ENCODE measurements around the gene MAP3K6.
"Not testable (repeated sequence)": the region's sequence is repeated elsewhere in the genome, so short reads cannot be mapped to it uniquely, and the experiment has no call there.

Gene MAP3K6

DNA sequence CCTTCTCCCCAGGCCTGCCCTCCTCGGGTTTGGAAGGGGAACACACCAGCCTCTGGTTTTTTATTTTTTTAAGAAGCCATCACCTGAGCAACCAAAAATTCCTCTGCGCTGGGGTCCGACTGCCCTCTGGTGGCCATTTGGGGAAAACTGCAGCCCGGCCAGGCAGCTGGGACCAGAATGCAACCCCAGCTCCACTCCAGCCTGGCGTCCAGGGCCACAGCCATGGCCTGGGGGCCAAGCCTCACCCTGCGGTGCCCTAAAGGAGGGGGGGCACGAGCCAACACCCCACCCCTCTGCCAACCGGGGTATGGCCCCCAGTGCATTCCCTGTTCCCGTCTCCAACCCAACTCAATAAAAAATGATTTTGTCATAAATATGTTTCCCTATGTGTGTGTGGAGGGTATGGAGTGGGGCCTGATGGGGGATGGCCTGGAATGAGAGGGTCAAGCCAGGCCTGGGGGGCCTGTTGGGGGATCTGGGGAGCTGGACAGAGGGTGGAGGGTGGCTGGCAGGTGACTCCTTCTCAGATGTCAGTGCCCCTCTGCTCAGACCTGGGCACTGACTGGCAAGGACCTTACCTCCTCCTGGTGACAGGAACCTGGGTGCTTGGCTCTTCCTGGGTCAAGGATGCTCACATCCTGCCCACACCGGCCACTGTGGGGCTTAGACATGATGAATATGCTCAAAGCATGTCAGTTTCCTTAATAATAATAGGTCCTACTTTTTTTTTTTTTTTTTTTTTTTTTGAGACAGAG is 28.9 kb upstream of the MAP3K6 start:
- DNase-seq (ENCODE audit: low read depth in 2 of 2) = peak; percentile 61 to 62

DNA sequence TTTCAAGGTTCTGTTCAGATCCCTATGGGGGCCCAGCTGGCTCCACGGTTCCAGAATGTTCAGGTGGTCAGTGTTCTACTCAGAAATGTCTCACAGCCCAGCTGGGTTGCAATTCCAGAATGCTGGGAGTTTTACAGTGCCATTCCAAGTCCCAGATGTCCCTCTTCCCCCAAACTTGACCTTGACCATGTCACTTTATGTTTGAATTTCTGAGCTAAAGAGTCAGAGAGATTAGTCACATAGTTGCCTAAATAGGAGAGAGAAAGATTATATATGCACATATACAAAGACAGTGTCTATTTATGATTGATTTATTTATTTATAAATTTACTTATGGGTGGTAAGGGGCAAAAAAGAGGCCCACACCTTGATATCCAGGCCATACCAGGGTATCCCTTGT is 28.2 kb upstream of the MAP3K6 start:
- DNase-seq (ENCODE audit: low read depth in 2 of 2) = no peak

DNA sequence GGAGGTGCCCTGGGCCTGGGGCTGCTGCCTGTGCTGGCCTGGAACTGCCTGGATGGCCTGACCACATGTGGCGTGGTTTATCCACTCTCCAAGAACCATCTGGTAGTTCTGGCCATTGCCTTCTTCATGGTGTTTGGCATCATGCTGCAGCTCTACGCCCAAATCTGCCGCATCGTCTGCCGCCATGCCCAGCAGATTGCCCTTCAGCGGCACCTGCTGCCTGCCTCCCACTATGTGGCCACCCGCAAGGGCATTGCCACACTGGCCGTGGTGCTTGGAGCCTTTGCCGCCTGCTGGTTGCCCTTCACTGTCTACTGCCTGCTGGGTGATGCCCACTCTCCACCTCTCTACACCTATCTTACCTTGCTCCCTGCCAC is 27.5 kb upstream of the MAP3K6 start:
- DNase-seq (ENCODE audit: low read depth in 2 of 2) = no peak

- no peak for DNase-seq (ENCODE audit: low read depth in 2 of 2)
These were observed 27.0 kb upstream of the MAP3K6 start for GRCh38 chr1:27393641-27394281.

DNA sequence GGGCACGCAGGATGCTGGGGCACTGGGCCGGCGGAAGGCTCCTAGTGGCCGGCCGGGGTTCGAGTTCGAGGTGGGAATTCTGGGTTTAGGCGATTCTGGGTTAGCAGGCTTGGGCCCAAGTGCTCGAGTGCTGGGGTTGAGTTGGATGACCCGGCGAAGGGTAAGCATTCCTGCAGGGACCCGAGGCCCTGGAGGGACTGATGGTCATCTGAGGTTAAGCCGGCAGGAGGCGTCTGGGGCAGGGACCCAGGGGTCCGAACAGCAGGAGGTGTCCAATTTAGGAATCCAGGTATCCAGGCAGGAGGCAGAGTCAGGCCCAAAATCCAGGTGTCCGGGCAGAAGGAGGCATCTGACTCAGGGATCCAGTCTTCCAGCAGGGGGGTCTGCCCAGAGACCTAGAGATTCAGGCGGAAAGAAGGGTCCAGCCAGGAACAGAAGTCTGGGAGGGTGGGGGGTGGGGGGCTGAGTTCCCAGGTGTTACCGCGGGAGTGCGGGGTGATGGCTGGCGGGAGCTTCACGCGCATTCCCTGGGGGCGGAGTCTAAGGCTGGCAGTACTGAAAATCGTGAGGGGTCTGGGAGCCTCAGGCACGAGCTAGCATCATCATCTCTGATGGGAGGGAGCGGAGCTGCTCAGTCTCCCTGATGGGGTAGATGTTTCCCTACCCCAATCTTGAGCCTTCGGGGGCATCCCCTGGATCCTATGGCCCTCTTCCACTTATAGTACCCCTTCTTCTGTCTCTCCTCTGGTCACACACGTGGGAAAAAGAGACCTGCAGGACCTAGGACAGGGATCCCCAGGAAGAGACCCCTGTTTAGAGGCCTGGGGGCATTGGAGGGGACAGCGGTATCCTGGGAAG is 26.2 kb upstream of the MAP3K6 start:
- DNase-seq (ENCODE audit: low read depth in 2 of 2) = no peak

DNA sequence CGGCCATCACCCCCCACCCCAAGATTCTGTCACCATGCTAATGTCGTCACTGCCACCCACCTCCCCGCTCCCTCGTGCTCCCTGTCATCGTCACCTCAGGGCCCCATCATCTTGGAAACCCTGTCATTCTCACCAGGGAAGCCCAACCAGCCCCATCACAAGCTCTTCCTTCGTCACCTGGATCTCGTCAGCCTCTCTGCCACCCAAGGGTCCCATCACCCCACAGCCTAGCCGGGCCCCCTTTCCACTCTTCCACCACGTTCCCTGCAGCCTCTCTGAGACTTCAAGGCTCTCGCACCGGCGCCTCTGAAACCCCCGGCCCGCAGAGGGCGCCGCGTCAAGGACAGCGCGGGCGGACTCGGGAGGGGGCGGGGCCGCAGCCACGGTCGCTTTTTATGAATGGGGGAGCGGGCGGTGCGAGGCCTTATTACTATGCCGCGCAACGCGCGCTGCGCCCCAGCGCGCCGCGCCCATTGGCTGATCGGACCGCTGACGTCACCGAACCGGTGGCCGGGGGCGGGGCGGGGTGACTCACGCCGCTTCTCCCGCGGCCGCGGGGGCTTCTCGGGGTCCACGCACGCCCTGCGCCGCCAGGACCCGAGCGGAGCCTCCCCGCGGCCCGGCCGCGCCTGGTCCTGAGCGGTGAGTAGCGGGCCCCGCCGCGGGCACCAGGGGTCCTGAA is 25.5 kb upstream of the MAP3K6 start, which contains the start of gene GPR3:
Gene GPR3, plus strand, starts transcription at position 527 of the 682 bp plus-strand sequence. CDS start 1,177 bp downstream, outside the sequence.
- DNase-seq (ENCODE audit: low read depth in 2 of 2) = peak; percentile 90 to 94

DNA sequence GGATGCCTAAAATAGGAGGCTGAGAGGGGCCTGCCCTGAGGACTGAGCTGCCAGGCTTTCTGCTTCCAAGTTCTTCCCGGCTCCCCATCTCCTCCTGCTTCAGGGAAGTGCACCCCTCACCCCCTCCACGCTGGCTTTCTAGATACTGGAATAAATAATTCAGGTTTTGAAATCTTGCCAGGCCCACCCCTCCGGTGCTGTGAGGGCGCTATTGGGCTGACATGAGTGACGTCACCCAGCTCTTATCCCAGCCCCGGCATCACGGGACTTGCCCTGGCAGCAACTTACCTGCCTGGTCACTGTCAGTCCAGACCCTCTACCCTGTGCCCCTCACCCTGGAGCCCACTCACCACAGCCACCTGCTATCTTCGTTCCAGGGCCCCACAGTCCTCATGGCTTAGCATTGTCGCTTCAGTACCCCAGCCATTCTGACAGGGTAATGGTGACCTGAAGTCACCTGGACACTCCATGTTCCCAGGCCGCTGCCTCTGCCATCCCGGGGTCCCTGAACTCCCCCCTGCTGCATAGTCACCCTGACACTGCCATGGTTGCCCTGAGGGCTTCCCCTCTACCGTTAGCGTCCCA is 24.8 kb upstream of the MAP3K6 start:
- DNase-seq (ENCODE audit: low read depth in 2 of 2) = peak in 1 of 2 donors; percentile 19

DNA sequence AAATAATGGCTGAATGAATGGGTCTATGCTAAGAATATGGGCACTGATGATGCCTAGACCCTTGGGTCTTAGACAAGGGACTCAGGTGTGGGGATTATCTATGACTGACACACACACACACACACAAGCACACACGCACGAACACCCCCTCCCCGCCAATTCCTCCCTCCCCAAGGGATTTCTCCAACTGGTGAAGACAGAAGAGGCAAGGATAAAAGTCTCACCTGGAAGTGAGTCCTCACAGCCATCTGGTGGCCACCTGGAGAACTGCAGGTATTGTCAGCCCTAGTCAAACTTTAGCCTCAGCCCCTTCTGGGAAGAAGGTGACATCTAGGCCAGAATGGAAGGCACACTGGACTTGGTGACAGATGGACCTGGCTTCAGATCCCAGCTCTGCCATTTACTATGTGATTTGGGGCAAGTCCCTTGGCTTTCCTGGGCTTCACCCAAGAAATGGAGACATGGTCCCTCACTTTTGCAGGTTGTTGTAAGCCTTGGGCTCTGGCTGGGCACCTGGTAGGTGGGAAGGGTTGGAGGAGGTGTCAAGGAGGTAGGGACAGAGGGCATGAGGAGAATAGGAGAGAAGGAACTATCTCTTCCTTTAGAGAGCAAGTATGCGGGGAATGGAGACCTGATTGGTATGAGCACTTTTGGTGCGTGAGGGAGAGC is 21.7 kb upstream of the MAP3K6 start:
- DNase-seq (ENCODE audit: low read depth in 2 of 2) = peak; percentile 41 to 69

- not testable (repeated sequence) for DNase-seq (ENCODE audit: low read depth in 2 of 2)
These were observed 18.0 kb upstream of the MAP3K6 start for GRCh38 chr1:27384797-27385196.

DNA sequence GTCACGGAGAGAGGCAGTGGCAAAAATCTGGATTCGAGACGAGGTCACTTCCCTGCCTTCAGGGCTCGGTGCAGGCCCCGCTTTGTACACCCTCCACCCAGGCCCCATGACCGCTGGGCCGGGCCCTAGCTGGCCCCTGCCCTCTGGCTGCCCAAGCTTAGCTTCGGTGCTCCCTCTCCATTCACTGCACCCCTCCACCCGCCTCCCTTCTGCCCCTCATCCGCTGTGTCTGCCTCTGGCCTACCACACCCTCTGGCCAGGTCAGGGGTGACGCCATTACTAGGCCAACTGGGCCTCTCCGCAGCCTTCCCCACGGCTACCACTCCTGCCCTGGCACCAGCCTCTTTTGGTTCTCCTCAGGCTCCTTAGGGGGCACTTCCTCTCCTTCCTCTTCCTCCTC is 16.9 kb upstream of the MAP3K6 start:
- no peak for DNase-seq (ENCODE audit: low read depth in 2 of 2)

GRCh38 chr1:27383039-27383605 is 16.4 kb upstream of the MAP3K6 start, which contains the start of gene CD164L2:
CD164L2 (minus strand) TSS chr1:27383333; CDS start chr1:27383239, 94 bp downstream.
- peak in 1 of 2 donors; percentile 33 for DNase-seq (ENCODE audit: low read depth in 2 of 2)

DNA sequence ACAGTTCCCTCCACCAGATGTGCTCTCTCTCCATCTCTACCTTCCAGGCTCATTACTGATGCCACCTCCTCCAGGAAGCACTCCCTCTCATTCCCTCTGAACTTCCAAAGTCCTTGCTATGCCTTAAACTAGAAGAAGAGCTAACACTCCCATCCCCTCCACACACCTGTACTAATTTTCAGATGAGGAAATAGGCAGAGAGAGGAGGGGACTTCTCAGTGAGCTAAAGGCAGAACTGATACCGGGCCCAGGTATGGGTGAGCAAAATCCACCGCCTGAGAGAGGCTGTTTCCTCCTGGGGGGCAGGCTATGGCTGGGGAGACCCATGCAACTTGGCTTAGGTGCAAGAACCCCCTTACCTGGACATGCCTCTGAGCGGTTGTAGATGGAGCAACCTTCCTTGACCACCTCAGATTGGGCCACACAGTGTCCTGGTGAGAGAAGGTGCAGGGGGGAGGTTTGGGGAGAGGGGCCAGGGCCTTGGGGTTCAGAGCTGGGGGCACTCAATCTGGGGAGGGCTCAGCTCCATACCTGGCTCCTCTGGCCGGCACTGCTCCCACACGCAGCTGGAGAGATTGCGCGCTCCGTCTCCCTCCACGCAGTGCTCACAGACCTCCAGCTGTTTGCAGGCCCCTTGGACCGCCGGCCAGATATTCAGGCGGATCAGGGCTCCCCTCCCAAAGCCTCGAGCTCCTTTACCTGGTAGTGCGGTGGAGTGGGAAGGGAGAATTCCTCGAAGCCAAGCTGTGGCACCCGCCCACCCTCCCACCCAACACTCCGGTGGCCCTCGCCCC is 15.4 kb upstream of the MAP3K6 start:
- no peak for DNase-seq (ENCODE audit: low read depth in 2 of 2)

GRCh38 chr1:27380766-27381733 is 14.3 kb upstream of the MAP3K6 start:
- no peak for DNase-seq (ENCODE audit: low read depth in 2 of 2)

DNA sequence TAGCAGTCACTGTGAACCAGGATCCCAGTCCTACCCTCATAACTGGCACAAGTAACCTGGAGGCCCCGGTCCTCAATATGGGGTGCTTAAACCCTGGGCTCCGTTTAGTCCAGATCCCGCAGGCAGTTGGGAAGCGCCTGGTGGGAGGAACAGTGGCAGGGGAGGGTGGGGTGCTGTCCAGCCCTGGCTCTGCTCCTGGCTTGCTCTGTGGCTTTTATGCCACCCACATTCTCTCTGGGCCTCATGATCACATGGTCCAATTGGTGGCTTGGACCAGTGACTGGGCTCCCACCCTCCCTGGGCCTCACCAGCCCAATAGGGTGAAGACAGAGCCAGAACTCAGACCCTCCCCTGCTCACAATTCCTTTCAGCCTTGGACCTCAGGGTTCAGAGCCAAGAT is 13.5 kb upstream of the MAP3K6 start:
- DNase-seq (ENCODE audit: low read depth in 2 of 2) = no peak

DNA sequence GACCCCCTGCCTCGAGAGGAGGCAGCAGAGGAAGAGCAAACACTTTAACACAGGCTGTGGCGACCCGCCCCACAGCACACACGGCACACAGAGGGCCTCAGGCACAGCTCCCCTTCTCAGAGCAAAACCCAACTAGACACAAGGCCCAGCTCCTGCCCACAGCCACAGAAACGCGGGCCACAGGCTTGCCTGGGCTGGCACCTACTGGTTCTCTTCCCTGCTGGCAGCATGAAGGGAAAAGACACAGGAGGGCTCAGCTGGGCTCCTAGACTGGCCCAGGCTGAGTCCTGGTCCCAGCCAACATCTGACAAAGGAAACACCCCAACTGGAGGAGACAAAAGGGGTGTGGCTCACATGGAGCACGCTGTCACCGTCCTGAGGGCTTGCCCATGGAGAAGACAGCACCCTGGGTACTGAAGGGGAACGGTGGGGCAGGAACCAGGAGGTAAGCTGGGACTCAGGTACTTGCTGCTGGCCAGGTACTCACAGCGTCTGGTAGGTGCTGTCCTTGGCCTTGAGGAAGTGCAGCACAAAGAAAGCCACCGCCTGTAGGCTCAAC is 12.9 kb upstream of the MAP3K6 start:
- no peak for DNase-seq (ENCODE audit: low read depth in 2 of 2)

GRCh38 chr1:27377760-27378495 is 11.2 kb upstream of the MAP3K6 start:
- DNase-seq (ENCODE audit: low read depth in 2 of 2) = no peak

- no peak for DNase-seq (ENCODE audit: low read depth in 2 of 2)
These were observed 7.8 kb upstream of the MAP3K6 start, which contains the start of gene FCN3 for GRCh38 chr1:27374362-27375086. FCN3 (minus strand) TSS chr1:27374824; CDS start chr1:27374818, 6 bp downstream.
